ENCODE results near the gene ADGRG6. TPM values are rescaled to one million over a fixed set of nuclear protein-coding genes. Genes with fewer than 3 reads are reported as not detected.
A peak's percentile ranks its signal among the peaks of the same experiment; 100 is the strongest.

Gene ADGRG6
- polyA plus RNA-seq, 4 donors, result 15.1 to 37.8 (median 33.0) TPM

GRCh38 chr6:142289687-142290086 lies 12.1 kb upstream of the ADGRG6 start:
- DNase-seq (ENCODE audit: low read depth in 4 of 4, low spot score in 3 of 4), result no peak

DNA sequence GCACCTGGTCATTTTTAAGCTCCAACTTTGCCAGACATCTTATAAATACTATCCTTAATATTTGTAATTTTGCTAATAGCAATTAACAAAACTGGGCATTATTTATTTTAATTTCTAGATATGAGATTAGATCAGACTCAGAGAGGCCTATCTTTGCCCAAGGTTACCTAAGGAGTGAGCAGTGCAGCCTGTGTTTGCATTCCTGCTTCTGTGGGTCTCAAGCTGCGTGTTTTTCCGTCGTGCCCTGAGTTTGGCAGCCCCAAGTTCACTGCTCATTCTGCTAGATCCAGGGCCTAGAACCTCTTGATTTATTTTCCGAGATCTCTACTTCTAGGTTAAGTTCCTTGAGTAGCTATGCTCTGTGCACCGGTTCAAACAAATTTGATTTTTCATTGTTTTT lies 11.0 kb upstream of the ADGRG6 start:
- no peak for DNase-seq (ENCODE audit: low read depth in 4 of 4, low spot score in 3 of 4)

DNA sequence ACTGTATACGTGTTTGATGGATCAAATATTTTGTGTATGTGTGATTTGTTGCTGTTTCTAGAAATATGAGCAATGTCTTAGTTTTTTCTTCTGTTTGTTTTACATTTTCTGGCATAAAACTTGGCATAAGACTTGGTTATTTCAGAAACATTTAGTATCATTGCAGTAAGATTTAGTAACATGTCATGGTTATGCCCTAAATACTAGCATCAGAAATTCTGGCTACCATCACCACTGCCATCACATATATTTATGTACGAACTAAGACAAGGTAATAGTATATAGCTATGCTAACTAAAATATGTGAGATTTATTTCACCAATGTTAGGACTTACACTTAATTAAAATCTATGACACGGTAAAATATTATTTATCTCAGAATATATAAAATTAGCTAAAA lies 10.3 kb upstream of the ADGRG6 start:
- DNase-seq (ENCODE audit: low read depth in 4 of 4, low spot score in 3 of 4), result no peak

- DNase-seq (ENCODE audit: low read depth in 4 of 4, low spot score in 3 of 4), result no peak
Observed at GRCh38 chr6:142292166-142292924, 9.5 kb upstream of the ADGRG6 start.

GRCh38 chr6:142293121-142293520 lies 8.7 kb upstream of the ADGRG6 start:
- DNase-seq (ENCODE audit: low read depth in 4 of 4, low spot score in 3 of 4), result no peak

DNA sequence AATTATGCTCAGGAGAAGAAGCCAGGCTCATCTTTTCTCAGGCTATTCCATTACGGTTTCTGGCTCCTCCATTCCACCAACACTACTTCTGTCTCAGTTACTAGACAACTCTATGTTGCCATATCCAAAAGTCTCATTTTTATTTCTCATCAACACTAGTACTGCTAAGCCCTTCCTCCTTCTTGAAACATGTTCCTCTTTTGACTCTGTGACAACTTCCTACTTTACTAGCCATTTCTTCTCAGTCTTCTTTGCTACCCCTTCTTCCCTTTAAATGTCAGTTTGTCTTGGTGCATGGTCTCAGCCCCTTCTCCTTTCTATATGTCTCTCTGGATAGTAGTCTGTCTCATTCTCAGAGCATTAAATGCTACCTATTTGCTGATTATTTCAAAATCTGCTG lies 7.1 kb upstream of the ADGRG6 start:
- DNase-seq (ENCODE audit: low read depth in 4 of 4, low spot score in 3 of 4), result no peak

DNA sequence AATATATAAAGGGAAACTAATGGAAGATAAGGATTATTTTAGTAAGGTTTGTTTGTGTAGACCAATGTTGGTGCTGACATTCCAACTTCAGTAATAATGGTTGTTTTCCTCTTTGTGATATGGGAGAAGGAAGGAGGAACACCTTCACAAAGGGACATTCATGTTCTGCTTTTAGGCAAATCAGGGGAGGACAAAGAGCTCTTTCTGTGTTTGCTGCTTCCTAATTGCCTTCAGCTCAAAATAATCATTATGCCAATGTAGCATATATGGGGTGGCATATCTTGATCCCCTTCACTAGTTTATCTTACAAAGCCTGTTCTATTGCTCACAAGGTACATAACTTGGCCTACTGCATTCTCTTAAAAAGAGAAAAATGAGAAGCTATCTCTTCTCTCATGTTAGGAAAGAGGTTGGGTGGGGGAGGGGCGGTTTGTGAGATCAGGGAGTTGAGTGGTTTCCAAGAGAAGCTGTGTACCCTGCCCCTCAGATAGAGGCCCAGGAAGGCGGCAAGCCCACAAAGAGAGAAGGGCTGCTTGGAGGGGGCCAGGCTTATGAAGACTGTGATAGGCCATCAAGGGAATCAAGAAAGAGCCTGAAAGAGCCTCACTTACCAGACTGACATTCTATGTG lies 4.7 kb upstream of the ADGRG6 start:
- no peak for DNase-seq (ENCODE audit: low read depth in 4 of 4, low spot score in 3 of 4)

- DNase-seq (ENCODE audit: low read depth in 4 of 4, low spot score in 3 of 4), result no peak
Observed at GRCh38 chr6:142297605-142297995, 4.2 kb upstream of the ADGRG6 start.

DNA sequence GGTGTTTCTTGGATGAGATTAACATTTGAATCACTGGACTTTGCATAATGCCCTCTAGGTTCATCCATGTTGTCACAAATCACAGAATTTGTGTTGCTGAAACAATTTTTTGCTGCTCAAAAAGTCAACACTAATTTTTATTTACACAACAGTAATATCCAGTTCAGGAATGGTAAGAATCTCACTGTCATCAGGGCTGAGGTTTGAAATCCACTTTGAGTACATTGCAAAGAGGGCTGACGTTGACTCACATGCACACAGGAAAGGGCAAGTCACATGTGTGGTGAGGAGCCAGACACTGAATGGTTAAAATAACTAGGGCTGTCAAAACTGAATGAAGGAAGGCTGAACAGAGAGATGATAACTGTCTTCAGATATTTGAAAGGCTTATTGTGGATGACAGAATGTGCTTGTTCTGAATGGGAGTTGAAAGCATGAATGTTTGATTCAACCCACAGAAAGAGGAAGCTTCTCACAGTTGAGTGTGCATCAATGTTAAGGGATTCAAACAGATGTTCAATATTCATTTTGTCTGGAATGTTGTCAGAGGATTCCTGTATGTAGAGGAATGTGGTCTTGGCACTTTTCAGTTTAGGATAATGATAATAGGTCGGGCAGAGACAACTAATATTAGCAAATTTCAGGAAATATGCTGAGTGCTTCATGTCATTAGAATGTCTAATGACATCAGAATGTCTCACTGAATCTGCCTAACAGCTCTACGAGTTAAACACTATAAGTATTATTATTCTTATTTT lies 3.6 kb upstream of the ADGRG6 start:
- DNase-seq (ENCODE audit: low read depth in 4 of 4, low spot score in 3 of 4), result no peak

GRCh38 chr6:142300302-142300701 lies 1.5 kb upstream of the ADGRG6 start:
- no peak for DNase-seq (ENCODE audit: low read depth in 4 of 4, low spot score in 3 of 4)

- peak in 1 of 4 donors; percentile 9 for DNase-seq (ENCODE audit: low read depth in 4 of 4, low spot score in 3 of 4)
Observed at GRCh38 chr6:142300758-142301650, 803 bp upstream of the ADGRG6 start.

GRCh38 chr6:142302421-142303175 lies 791 bp downstream of the ADGRG6 start:
- DNase-seq (ENCODE audit: low read depth in 4 of 4, low spot score in 3 of 4), result peak in 1 of 4 donors; percentile 4

DNA sequence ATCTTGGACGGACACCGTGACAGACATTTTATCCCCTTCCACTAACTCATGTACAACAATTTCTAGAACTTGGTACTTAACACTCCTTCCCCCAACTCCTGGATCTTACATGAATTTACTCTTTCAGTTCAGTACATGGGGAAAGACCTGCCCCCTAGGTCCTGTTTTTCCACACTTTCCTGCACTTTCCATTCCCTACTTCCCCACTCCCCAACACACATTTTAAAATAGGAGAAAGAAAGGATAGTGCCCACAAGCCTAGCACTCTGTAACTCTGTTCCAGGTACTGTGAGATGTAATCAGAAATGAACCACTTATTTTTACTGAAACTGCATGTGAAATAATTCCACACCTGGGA lies 1.3 kb downstream of the ADGRG6 start:
- DNase-seq (ENCODE audit: low read depth in 4 of 4, low spot score in 3 of 4), result no peak

- no peak for DNase-seq (ENCODE audit: low read depth in 4 of 4, low spot score in 3 of 4)
Observed at GRCh38 chr6:142304241-142304640, 2.4 kb downstream of the ADGRG6 start.

GRCh38 chr6:142306736-142307135 lies 4.9 kb downstream of the ADGRG6 start:
- no peak for DNase-seq (ENCODE audit: low read depth in 4 of 4, low spot score in 3 of 4)

- no peak for DNase-seq (ENCODE audit: low read depth in 4 of 4, low spot score in 3 of 4)
Observed at GRCh38 chr6:142307963-142308748, 6.3 kb downstream of the ADGRG6 start.

DNA sequence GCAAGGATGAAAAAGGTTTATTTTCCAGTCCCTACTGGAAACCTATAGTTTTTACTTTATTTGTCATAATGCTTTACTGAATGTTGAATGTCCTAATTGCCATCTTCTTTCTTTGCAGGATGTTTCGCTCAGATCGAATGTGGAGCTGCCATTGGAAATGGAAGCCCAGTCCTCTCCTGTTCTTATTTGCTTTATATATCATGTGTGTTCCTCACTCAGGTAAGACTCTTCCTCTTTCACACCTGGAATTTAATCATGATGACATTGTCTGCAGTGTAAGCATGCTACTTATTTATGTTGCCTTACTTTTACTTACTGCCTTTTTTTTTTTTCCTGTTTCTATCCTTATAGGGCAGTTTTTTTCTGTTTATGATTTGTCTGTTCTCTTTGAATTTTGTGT lies 7.6 kb downstream of the ADGRG6 start:
- DNase-seq (ENCODE audit: low read depth in 4 of 4, low spot score in 3 of 4), result no peak

DNA sequence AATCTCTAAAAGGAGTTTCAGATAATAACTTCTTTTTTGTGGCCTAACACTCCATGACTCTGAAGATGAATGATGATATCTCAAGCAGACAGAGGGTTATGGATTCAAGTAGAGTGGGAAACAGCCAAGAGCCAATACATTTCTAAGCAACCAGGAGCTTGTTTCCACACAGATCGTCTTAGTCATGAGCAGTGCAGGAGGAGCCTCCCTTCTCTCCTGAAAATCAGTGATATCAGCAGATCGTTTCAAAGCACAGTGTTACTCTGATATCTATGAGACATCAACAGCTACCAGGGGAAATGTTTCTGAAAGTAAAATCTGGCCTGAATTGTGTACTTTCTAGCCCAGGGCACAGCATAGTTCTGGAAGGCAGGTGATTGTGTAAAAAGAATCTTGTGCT lies 11.5 kb downstream of the ADGRG6 start:
- no peak for DNase-seq (ENCODE audit: low read depth in 4 of 4, low spot score in 3 of 4)

DNA sequence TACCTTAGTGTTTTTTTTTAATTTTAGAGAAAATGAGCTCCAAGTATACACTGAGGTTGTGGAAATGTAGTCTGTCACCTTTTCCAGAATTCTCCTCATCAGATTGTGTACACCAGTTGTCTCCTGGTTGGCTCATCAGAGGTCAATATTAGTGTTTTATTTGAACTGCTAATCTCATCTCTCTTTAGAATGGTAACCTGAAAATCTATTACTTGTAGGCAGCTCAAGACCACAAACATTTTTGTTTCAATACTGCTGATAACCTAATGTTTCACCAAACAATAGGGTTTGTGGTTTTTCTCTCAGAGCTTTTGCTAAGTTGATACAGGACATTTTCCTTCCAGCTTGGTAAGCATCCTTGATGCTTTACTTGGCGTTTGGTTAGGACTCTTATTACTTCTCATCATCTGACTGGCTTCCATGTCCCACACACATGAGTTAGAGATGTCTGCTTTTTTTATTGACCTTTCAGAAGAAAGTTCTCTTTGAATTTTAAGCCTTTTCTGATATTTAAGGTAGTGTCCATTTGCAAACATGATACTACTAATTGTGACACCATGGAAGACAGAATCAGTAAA lies 15.1 kb downstream of the ADGRG6 start:
- DNase-seq (ENCODE audit: low read depth in 4 of 4, low spot score in 3 of 4), result no peak
